Measurements from ENCODE around the gene NPC1L1.

NPC1L1 gene

GRCh38 chr7:44497155-44498027 is 43.7 kb downstream of the NPC1L1 start:
- no peak for DNase-seq

DNA sequence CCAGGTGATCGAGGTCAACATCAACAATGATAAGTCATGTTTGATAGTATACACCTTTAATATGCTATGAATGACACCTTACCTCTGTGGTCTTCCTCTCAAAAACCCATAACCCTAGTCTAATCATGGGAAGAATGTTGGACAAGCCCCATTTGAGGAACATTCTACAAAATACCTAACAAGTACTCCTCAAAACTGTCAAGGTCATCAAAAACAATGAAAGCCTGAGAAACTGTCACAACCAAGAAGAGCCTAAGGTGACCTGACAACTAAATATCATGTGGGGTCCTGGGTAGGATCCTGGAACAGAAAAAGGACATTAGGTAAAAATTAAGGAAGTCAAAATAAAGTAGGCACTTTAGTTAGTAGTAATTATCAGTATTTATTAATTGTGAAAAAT is 44.7 kb downstream of the NPC1L1 start:
- DNase-seq, result no peak

DNA sequence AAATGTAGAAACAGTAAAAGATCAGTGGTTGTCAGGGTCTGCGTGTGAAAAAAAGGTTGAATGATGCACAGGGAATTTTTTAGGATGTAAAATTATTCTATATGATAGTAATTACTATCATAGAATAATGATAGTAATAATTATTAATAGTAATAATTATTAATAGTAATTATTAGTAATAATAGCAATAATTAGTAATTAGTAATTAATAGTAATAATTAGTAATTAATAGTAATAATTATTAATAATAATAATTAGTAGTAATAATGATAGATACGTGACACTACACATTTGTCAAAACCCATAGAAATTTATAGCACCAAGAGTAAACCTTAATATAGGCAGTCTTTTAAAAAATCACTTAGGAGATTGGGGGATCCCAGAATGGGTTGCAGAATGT is 46.2 kb downstream of the NPC1L1 start:
- DNase-seq, result no peak

- DNase-seq, result no peak
These were observed 49.9 kb downstream of the NPC1L1 start for GRCh38 chr7:44491229-44491628.

GRCh38 chr7:44490351-44491200 is 50.6 kb downstream of the NPC1L1 start, which contains the start of gene NUDCD3:
Gene NUDCD3, minus strand, starts transcription at chr7:44490658. Its CDS starts 58 bp downstream, at chr7:44490600.
- peak; percentile 84 for DNase-seq

GRCh38 chr7:44489955-44490350 is 51.2 kb downstream of the NPC1L1 start:
- DNase-seq, result no peak

GRCh38 chr7:44488955-44489354 is 52.2 kb downstream of the NPC1L1 start:
- DNase-seq, result no peak

DNA sequence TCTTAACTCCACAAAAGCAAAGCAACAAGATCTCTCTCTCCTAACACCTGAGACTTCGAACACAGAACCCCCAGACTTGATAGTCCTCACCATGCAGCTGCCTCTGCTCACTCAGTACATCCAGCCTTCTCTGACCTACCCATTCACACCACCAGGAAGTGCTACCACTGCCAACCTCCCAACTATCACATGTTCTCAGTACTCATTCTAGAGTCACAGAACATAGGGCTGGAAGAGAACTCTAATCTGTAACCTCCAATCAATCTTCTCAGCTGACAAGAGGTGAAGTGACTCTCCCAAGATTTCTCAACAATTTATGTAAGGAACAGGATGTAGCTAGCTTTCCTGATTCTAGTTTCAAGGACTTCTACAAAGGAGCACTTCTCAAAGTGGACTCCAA is 54.4 kb downstream of the NPC1L1 start:
- no peak for DNase-seq

- no peak for DNase-seq
These were observed 55.1 kb downstream of the NPC1L1 start for GRCh38 chr7:44486001-44486400.

GRCh38 chr7:44484482-44485313 is 56.4 kb downstream of the NPC1L1 start:
- DNase-seq, result no peak

DNA sequence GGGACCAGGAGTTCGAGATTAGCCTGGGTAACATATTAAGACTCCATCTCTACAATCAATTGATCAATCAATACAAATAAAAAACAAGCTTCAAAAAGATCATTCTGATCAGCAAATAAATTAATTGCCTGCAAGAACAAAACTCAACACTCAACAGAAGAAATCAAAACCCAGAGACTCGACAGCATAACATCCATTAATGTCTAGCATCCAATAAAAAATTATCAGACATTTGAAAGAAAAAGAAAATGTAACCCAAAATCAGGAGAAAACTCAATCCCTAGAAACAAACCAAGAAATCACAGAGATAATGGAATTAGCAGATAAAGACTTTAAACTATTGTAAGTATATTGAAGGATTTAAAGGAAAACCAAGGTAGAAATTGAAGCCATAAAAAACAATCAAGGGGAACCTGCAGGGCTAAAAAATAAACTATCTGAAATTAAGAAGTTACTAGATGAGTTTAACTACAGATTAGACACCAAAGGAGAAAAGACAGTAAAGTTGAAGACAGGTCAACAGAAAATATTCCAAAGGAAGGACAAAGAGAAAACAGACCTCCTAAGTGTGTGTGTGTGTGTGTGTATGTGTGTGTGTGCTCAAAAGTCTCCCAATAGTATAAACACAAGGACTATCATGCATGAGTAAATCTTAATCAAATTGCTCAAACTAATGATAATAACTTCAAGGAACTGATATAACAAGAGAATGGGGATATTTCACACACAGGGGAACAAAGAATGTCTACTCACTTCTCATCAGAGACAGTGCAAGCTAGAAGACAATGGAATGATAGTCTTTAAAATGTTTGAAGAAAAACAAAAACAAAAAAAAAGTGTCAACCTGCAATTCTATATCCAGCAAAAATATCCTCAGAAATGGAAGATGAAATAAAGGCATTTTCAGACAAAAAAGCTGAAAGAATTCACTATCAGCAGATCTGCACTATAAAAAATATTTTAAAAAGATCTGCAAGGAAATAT is 58.3 kb downstream of the NPC1L1 start:
- DNase-seq, result no peak

DNA sequence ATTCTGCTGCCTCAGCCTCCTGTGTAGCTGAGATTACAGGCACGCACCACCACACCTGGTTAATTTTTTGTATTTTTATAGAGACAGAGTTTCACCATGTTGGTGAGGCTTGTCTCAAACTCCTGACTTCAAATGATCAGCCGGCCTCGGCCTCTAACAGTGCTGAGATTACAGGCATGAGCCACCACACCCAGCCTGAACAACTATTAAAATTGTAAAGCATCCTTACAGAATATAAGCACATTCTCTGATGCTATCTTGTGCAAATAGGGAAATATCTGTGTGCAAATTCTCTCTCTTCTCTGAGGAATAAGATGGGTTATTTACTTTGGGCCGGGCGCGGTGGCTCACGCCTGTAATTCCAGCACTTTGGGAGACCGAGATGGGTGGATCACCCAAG is 63.2 kb downstream of the NPC1L1 start:
- no peak for DNase-seq

DNA sequence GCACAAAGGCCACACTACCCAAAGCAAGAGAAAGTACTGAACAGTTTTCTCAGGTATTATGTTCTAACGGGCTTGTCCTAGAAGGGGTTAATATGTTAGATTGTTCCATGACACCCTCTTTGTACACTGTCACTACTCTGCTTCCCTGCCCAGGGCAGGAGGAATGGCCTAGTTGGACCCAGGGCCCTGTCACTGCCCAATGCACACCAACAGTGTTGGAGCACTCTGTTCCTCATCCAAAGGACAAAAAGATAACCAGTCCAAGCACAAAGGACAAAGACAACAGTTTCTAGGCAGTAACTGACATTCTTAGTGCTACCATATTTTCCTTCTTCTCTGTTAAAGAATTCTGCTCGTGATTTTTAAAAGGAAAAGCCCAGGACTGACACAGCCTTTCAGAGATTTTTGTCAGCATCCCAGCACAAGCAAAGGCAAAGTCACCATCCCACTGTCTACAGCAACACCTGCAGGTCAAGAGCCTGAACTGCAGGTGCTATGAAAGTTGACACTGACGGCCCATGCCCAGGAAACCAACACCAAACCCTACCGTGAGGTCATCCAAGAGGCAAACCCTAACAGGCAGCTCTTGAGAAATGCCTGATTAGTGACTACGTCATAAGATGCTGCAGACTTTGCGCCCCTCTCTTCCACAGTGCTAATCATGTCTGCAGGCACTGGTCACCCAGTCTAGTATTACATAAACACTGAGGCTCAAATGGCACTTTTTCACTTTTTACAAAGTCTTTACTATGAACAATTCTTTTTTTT is 63.9 kb downstream of the NPC1L1 start:
- peak; percentile 63 for DNase-seq

DNA sequence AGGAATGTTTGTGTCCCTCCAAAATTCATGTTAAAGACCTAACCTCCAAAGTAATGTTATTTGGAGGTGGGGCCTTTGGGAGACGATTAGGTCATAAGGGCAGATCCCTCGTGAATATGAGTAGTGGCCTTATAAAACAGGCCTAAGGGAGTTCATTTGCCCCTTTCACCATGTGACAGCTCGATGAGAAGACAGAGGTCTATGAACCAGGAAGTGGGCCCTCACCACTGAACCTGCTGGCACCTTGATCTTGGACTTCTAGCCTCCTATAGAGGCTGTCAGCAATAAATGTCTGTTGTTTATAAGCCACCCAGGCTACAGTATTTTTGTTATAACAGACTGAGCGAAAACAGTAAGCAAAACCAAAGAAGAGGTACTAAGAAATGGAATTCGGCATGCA is 64.8 kb downstream of the NPC1L1 start:
- DNase-seq, result no peak

- no peak for DNase-seq
These were observed 67.8 kb downstream of the NPC1L1 start for GRCh38 chr7:44473295-44473694.

DNA sequence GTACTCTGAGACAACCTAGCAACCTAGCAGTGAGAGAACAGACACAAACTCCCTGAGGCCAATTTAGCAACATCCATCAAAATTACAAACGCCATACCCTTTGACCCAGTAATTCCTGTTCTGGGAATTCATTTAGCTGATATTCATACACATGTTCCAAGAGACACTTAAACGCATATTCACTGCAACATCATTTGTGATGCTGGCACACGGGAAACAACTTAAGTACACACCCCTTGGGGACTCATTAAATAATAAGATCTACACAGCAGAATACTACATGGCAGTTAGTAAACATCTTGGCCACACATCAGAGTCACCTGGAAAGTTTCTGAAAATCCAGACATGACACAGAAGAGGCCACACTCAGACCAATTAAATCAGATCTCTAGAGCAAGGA is 68.3 kb downstream of the NPC1L1 start:
- DNase-seq, result no peak

GRCh38 chr7:44471850-44472249 is 69.3 kb downstream of the NPC1L1 start:
- no peak for DNase-seq

GRCh38 chr7:44471436-44471835 is 69.7 kb downstream of the NPC1L1 start:
- DNase-seq, result no peak

GRCh38 chr7:44470628-44471245 is 70.4 kb downstream of the NPC1L1 start:
- no peak for DNase-seq

GRCh38 chr7:44470135-44470479 is 71.0 kb downstream of the NPC1L1 start:
- DNase-seq, result no peak
